ENCODE results near the gene ETV5. TPM values are rescaled to one million over a fixed set of nuclear protein-coding genes. Genes with fewer than 3 reads are reported as not detected.

ETV5 gene
- total and polyA plus RNA-seq, 4 donors, result 19.1 to 42.7 (median 27.7) TPM

DNA sequence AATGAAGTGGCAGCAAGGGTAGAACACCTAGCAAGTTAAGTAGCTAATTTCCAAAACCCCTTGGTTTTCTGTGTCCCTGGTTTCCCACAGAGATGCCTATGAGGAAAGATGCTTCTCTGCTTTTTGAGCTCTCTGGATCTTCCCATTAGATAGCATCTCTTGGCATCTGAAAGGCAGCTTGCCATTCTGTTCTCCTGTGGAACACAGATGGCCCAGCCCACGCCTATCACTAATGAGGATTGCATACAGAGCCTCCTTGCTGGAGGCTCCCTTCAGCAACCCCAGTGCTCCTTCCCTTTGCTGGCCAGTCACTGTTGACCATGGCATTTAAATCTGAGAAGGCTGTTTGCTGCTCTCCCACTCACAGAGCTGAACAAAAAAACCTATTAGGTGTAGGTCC is 34.4 kb upstream of the ETV5 start:
- H3K9me3 ChIP-seq (ENCODE audit: control insufficient read depth, insufficient read depth, low read length), result no peaks in the 10 kb centered on the region
- no peaks in the 10 kb centered on the region for H3K36me3 ChIP-seq (ENCODE audit: control insufficient read depth, insufficient read depth, low read length)
- H3K27ac ChIP-seq (ENCODE audit: low read depth, low read length), result no peak overlapping the region
- WGBS (ENCODE audit: insufficient coverage), result 50% methylated on average over 1 of the region's 1 CpG
- no peak overlapping the region for H3K4me3 ChIP-seq (ENCODE audit: low read depth, low read length)
- no peaks in the 10 kb centered on the region for H3K4me1 ChIP-seq (ENCODE audit: control insufficient read depth, insufficient read depth, low read length)
- no peak for DNase-seq (ENCODE audit: low read depth in 4 of 6, low spot score in 6 of 6)
- no peaks in the 10 kb centered on the region for H3K27me3 ChIP-seq (ENCODE audit: control insufficient read depth, insufficient read depth, low read length)

DNA sequence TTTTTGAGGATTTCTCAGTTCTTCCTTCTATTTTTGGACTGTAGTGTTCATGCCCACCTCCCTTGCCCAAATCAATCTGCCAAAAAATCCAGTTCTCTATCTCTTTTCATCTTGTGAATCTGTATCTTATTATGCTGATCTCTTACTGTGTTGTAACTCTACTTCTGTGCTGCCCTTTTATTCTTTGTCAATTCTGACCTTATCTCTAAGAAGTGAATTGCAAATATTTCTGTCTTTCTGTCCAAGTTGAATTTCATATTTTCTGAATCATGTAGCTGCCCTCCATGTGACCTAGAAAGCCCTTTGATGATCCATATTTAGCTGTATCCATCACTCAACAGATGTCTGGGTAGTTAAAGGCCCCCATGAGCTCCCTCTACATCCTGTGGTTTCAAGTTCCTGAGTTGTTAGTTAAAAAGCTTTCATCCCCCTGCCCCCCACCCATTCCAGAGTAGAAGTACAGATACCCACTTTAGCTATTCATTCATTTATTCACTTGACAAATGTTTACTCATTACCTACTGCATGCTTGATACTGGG is 33.6 kb upstream of the ETV5 start:
- Histone ChIP-seq H3K4me1 (ENCODE audit: control insufficient read depth, insufficient read depth, low read length) (no peaks in the 10 kb centered on the region), H3K4me3 (ENCODE audit: low read depth, low read length) (no peak overlapping the region), H3K27me3 (ENCODE audit: control insufficient read depth, insufficient read depth, low read length) (no peaks in the 10 kb centered on the region), H3K9me3 (ENCODE audit: control insufficient read depth, insufficient read depth, low read length) (no peaks in the 10 kb centered on the region), H3K27ac (ENCODE audit: low read depth, low read length) (no peak overlapping the region), H3K36me3 (ENCODE audit: control insufficient read depth, insufficient read depth, low read length) (no peaks in the 10 kb centered on the region)
- no peak for DNase-seq (ENCODE audit: low read depth in 4 of 6, low spot score in 6 of 6)

- Histone ChIP-seq H3K4me3 (ENCODE audit: low read depth, low read length) (no peak overlapping the region), H3K9me3 (ENCODE audit: control insufficient read depth, insufficient read depth, low read length) (no peaks in the 10 kb centered on the region), H3K27me3 (ENCODE audit: control insufficient read depth, insufficient read depth, low read length) (no peaks in the 10 kb centered on the region), H3K27ac (ENCODE audit: low read depth, low read length) (no peak overlapping the region), H3K4me1 (ENCODE audit: control insufficient read depth, insufficient read depth, low read length) (no peaks in the 10 kb centered on the region), H3K36me3 (ENCODE audit: control insufficient read depth, insufficient read depth, low read length) (no peaks in the 10 kb centered on the region)
- no peak for DNase-seq (ENCODE audit: low read depth in 4 of 6, low spot score in 6 of 6)
- WGBS (ENCODE audit: insufficient coverage), result 81% methylated on average over 2 of the region's 2 CpGs
These were observed 32.9 kb upstream of the ETV5 start for GRCh38 chr3:186141790-186142189.

GRCh38 chr3:186138272-186138981 is 29.5 kb upstream of the ETV5 start:
- Histone ChIP-seq H3K4me1 (ENCODE audit: control insufficient read depth, insufficient read depth, low read length) (no peaks in the 10 kb centered on the region), H3K4me3 (ENCODE audit: low read depth, low read length) (no peak overlapping the region), H3K9me3 (ENCODE audit: control insufficient read depth, insufficient read depth, low read length) (no peaks in the 10 kb centered on the region), H3K27me3 (ENCODE audit: control insufficient read depth, insufficient read depth, low read length) (no peaks in the 10 kb centered on the region), H3K36me3 (ENCODE audit: control insufficient read depth, insufficient read depth, low read length) (no peaks in the 10 kb centered on the region), H3K27ac (ENCODE audit: low read depth, low read length) (no peak overlapping the region)
- WGBS (ENCODE audit: insufficient coverage), result 93% methylated on average over 10 of the region's 12 CpGs
- DNase-seq (ENCODE audit: low read depth in 4 of 6, low spot score in 6 of 6), result no peak

DNA sequence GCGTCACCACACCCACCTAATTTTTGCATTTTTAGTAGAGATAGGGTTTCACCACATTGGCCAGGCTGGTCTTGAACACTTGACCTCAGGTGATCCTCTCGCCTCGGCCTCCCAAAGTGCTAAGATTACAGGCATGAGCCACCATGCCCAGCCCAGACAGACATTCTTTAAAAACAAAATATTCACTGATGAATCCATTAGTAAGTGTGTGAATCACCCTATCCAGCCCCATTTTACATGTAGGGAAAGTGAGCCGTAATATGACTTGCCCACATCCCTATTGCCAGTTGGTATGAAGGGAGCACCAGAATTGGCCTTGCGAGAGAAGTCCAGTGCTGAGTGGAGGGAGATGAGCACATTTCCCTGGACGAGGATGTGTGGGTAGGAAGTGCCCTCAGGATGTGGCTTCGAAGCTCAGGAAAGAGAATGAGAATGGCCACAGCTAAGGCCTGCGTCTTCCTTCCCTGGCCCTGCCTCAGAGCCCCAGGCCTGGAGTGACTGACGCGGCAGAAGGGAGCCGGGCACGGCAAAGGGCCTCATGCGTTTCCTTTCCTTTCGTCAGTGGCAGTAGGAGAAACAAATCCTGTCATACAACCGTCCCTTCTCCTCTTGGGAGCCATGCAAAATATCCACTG is 28.3 kb upstream of the ETV5 start:
- no peak overlapping the region for H3K4me3 ChIP-seq (ENCODE audit: low read depth, low read length)
- no peaks in the 10 kb centered on the region for H3K4me1 ChIP-seq (ENCODE audit: control insufficient read depth, insufficient read depth, low read length)
- 82% methylated on average over 12 of the region's 15 CpGs for WGBS (ENCODE audit: insufficient coverage)
- H3K27ac ChIP-seq (ENCODE audit: low read depth, low read length), result no peak overlapping the region
- H3K27me3 ChIP-seq (ENCODE audit: control insufficient read depth, insufficient read depth, low read length), result no peaks in the 10 kb centered on the region
- no peaks in the 10 kb centered on the region for H3K9me3 ChIP-seq (ENCODE audit: control insufficient read depth, insufficient read depth, low read length)
- no peak for DNase-seq (ENCODE audit: low read depth in 4 of 6, low spot score in 6 of 6)
- H3K36me3 ChIP-seq (ENCODE audit: control insufficient read depth, insufficient read depth, low read length), result no peaks in the 10 kb centered on the region

DNA sequence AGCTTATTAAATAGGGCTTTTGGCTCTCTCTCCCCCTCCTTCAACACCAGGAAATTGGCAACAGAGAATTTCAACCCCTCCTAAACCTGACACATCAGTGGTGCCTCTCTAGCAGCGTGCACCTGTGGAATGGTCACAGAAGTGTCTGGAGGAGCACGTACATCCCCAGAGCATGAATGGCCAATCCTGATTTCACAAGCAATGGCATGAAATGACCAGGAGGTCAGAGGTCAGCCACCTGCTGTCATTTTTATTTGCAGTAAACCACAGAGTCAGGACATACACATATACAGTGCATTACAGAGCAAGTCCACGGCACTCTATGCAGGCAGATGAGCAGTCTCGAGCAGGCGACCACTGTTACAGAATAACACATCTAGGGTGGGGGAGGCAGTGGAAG is 25.1 kb upstream of the ETV5 start:
- DNase-seq (ENCODE audit: low read depth in 4 of 6, low spot score in 6 of 6), result no peak
- no peaks in the 10 kb centered on the region for H3K27me3 ChIP-seq (ENCODE audit: control insufficient read depth, insufficient read depth, low read length)
- 77% methylated on average over 2 of the region's 5 CpGs for WGBS (ENCODE audit: insufficient coverage)
- no peak overlapping the region for H3K4me3 ChIP-seq (ENCODE audit: low read depth, low read length)
- H3K4me1 ChIP-seq (ENCODE audit: control insufficient read depth, insufficient read depth, low read length), result no peaks in the 10 kb centered on the region
- H3K36me3 ChIP-seq (ENCODE audit: control insufficient read depth, insufficient read depth, low read length), result no peaks in the 10 kb centered on the region
- no peak overlapping the region for H3K27ac ChIP-seq (ENCODE audit: low read depth, low read length)
- no peaks in the 10 kb centered on the region for H3K9me3 ChIP-seq (ENCODE audit: control insufficient read depth, insufficient read depth, low read length)

DNA sequence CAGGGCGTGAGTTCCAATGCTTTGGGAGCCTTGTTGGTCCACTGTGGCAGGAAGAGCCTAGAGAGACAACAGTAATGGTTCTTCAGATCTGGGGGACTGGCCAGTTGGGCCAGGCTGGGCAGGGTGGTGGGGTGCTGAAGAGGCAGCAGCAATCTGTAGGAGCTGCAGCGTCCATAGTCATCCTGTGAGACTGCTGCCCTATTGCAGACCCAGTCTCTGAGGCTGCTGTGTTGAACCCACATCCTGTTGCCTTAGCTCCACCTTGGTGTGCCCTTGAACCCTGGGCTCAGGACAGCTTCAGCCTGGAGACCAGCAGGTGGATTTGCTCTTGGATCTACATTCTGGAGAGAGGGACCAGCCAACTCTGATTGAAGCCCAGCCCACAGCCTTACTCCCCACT is 23.6 kb upstream of the ETV5 start:
- DNase-seq (ENCODE audit: low read depth in 4 of 6, low spot score in 6 of 6), result no peak
- Histone ChIP-seq H3K27ac (ENCODE audit: low read depth, low read length) (no peak overlapping the region), H3K36me3 (ENCODE audit: control insufficient read depth, insufficient read depth, low read length) (no peaks in the 10 kb centered on the region), H3K27me3 (ENCODE audit: control insufficient read depth, insufficient read depth, low read length) (no peaks in the 10 kb centered on the region), H3K4me1 (ENCODE audit: control insufficient read depth, insufficient read depth, low read length) (no peaks in the 10 kb centered on the region), H3K4me3 (ENCODE audit: low read depth, low read length) (no peak overlapping the region), H3K9me3 (ENCODE audit: control insufficient read depth, insufficient read depth, low read length) (no peaks in the 10 kb centered on the region)
- 95% methylated on average over 2 of the region's 2 CpGs for WGBS (ENCODE audit: insufficient coverage)

DNA sequence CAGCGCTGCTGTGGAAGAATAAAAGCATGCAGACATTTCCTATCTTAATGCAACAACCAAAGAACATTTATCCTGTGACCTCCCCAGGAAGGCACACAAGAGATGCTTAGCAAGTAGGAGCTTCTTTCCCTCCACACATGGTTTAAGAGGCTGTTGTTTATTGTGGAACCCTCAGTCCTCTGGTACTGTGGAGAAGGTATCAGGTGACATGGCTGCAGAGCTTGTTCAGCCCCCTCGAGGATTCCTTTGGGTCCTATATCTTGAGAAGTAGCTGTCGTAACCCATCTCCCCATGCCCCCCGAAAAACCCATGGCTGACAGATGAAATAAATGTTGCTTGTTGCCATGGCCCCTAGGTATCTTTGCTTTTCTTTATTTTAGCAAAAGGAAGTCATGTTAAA is 20.3 kb upstream of the ETV5 start:
- 69% methylated on average over 2 of the region's 4 CpGs for WGBS (ENCODE audit: insufficient coverage)
- no peaks in the 10 kb centered on the region for H3K9me3 ChIP-seq (ENCODE audit: control insufficient read depth, insufficient read depth, low read length)

GRCh38 chr3:186128158-186128557 is 19.3 kb upstream of the ETV5 start:
- peaks cover 3% of the 10 kb centered on the region for H3K4me1 ChIP-seq (ENCODE audit: control insufficient read depth, insufficient read depth, low read length)
- H3K36me3 ChIP-seq (ENCODE audit: control insufficient read depth, insufficient read depth, low read length), result no peaks in the 10 kb centered on the region
- H3K27ac ChIP-seq (ENCODE audit: low read depth, low read length), result no peak overlapping the region
- 68% methylated on average over 6 of the region's 8 CpGs for WGBS (ENCODE audit: insufficient coverage)
- no peaks in the 10 kb centered on the region for H3K9me3 ChIP-seq (ENCODE audit: control insufficient read depth, insufficient read depth, low read length)
- H3K27me3 ChIP-seq (ENCODE audit: control insufficient read depth, insufficient read depth, low read length), result no peaks in the 10 kb centered on the region
- DNase-seq (ENCODE audit: low read depth in 4 of 6, low spot score in 6 of 6), result no peak
- H3K4me3 ChIP-seq (ENCODE audit: low read depth, low read length), result no peak overlapping the region

More for the DNA sequence above, 20.3 kb upstream of the ETV5 start:
- Histone ChIP-seq H3K27ac (ENCODE audit: low read depth, low read length) (no peak overlapping the region), H3K27me3 (ENCODE audit: control insufficient read depth, insufficient read depth, low read length) (no peaks in the 10 kb centered on the region), H3K36me3 (ENCODE audit: control insufficient read depth, insufficient read depth, low read length) (no peaks in the 10 kb centered on the region), H3K4me3 (ENCODE audit: low read depth, low read length) (no peak overlapping the region), H3K4me1 (ENCODE audit: control insufficient read depth, insufficient read depth, low read length) (peaks cover 3% of the 10 kb centered on the region)
- no peak for DNase-seq (ENCODE audit: low read depth in 4 of 6, low spot score in 6 of 6)

DNA sequence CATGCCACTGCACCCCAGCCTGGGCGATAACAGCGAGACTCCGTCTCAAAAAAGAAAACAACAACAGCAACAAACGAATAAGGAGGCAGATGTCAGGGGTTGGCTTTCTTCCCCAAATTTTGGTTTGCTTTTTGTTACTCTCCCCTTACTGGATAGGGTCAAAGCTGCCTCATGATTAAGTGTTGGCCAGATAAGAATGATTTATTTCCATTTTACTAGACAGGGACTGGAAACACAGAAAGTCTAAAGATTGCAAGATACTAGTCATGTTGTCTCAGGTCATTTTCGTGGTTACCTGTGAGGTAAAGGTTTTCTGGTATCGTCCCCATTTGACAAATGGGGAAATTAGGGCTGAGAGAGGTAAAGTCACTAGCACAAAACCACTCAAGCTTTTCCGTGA is 18.6 kb upstream of the ETV5 start:
- DNase-seq (ENCODE audit: low read depth in 4 of 6, low spot score in 6 of 6), result no peak
- Histone ChIP-seq H3K4me1 (ENCODE audit: control insufficient read depth, insufficient read depth, low read length) (peaks cover 3% of the 10 kb centered on the region), H3K4me3 (ENCODE audit: low read depth, low read length) (no peak overlapping the region), H3K36me3 (ENCODE audit: control insufficient read depth, insufficient read depth, low read length) (no peaks in the 10 kb centered on the region), H3K27ac (ENCODE audit: low read depth, low read length) (no peak overlapping the region), H3K9me3 (ENCODE audit: control insufficient read depth, insufficient read depth, low read length) (no peaks in the 10 kb centered on the region), H3K27me3 (ENCODE audit: control insufficient read depth, insufficient read depth, low read length) (no peaks in the 10 kb centered on the region)
- WGBS (ENCODE audit: insufficient coverage), result no CpG with 5 or more reads among the region's 7 CpGs

Measured in spinal cord (tissue), 10 donors.